H1 (cell line): Measurements from ENCODE around the gene P2RX6. TPM values are rescaled to one million over a fixed set of nuclear protein-coding genes. Genes with fewer than 3 reads are reported as not detected.

Experiments
- CTCF ChIA-PET: fragments of 300-600 bp; sonication (Branson Sonifier 250); formaldehyde crosslinking; loops from one replicate; lab custom pipeline; 2021; ENCODE audit not compliant: partially characterized antibody; lab: Charles Lee
- POLR2A ChIA-PET: fragments of 300-600 bp; sonication (Branson Sonifier 250); formaldehyde crosslinking; loops from one replicate; lab custom pipeline; 2021; ENCODE audit warnings: inconsistent platforms; ENCODE audit not compliant: partially characterized antibody; lab: Charles Lee
- DNase-seq, 2 experiments: peaks; one replicate each; pipeline versions ENCODE4 v3.0.0 to v3.0.0-alpha.2; 2010 to 2022; ENCODE audit warnings: low spot score in 2 of 2, low read depth in 1 of 2, mixed read lengths in 1 of 2
- FAIRE-seq: peaks from 2 replicates; lab custom pipeline; 2011; peaks lifted over from hg19 to GRCh38; lab: Jason Lieb, UNC
- H2AFZ ChIP-seq: 2 replicates; pipeline ENCODE4 v1.8.1; 2012; ENCODE audit warnings: low read length, inconsistent platforms
- H2AK5ac ChIP-seq: 2 replicates; pipeline ENCODE4 v1.6.1; 2013; ENCODE audit warnings: low read depth, low read length
- H2BK120ac ChIP-seq: replicated peaks from 2 replicates; pipeline ENCODE3; 2013; ENCODE audit warnings: low read depth, low read length, inconsistent platforms
- H2BK12ac ChIP-seq: 2 replicates; pipeline ENCODE4 v1.6.1; 2013; ENCODE audit warnings: low read depth, low read length
- H2BK15ac ChIP-seq: 2 replicates; pipeline ENCODE4 v1.6.1; 2013; ENCODE audit warnings: low read length
- H2BK20ac ChIP-seq: 2 replicates; pipeline ENCODE4 v1.6.1; 2013; ENCODE audit warnings: low read length
- H2BK5ac ChIP-seq: 2 replicates; pipeline ENCODE4 v1.6.1; 2013; ENCODE audit warnings: low read depth, low read length
- H3K14ac ChIP-seq: 2 replicates; pipeline ENCODE4 v1.6.1; 2013; ENCODE audit warnings: inconsistent platforms; ENCODE audit not compliant: insufficient read length
- H3K18ac ChIP-seq: 2 replicates; pipeline ENCODE4 v1.6.1; 2013; ENCODE audit warnings: low read length; ENCODE audit errors: extremely low read depth
- H3K23ac ChIP-seq: 2 replicates; pipeline ENCODE4 v1.6.1; 2013; ENCODE audit warnings: inconsistent platforms; ENCODE audit not compliant: insufficient read length
- H3K23me2 ChIP-seq: 2 replicates; pipeline ENCODE4 v1.6.1; 2013; ENCODE audit warnings: low read depth, low read length
- H3K27ac ChIP-seq: 2 replicates; pipeline ENCODE4 v1.6.1; 2011; ENCODE audit warnings: low read depth, low read length, inconsistent platforms
- H3K27me3 ChIP-seq, 4 experiments: replicated peaks in 1 of 4; 1 replicate in 1 of 4; 2 replicates in 3 of 4; pipeline versions ENCODE4 v1.6.1 to v1.8.1; 2011 to 2013; ENCODE audit warnings: low read length in 3 of 4, mild to moderate bottlenecking in 3 of 4, inconsistent platforms in 2 of 4, mixed read lengths in 2 of 4, moderate library complexity in 1 of 4; ENCODE audit not compliant: control insufficient read depth in 3 of 4, insufficient read depth in 3 of 4; ENCODE audit errors: extremely low read depth in 1 of 4
- H3K36me3 ChIP-seq, 4 experiments: 2 replicates each; pipeline versions ENCODE4 v1.6.1 to v1.8.1; 2011 to 2013; ENCODE audit warnings: mild to moderate bottlenecking in 4 of 4, low read length in 3 of 4, moderate library complexity in 2 of 4, control low read depth in 1 of 4, inconsistent platforms in 1 of 4; ENCODE audit not compliant: insufficient read depth in 4 of 4, control insufficient read depth in 2 of 4
- H3K4ac ChIP-seq: replicated peaks from 2 replicates; pipeline ENCODE3; 2013; ENCODE audit warnings: low read length, low read depth, mixed read lengths, inconsistent platforms; ENCODE audit not compliant: insufficient read length
- H3K4me1 ChIP-seq, 4 experiments: replicated peaks in 1 of 4; 1 replicate in 1 of 4; 2 replicates in 3 of 4; pipeline versions ENCODE4 v1.6.1 to v1.8.1; 2011 to 2013; ENCODE audit warnings: low read length in 3 of 4, inconsistent platforms in 2 of 4, mixed read lengths in 1 of 4; ENCODE audit not compliant: insufficient read depth in 4 of 4, control insufficient read depth in 3 of 4
- H3K4me2 ChIP-seq, 2 experiments: 2 replicates each; pipeline versions ENCODE4 v1.6.1 to v1.8.1; 2011 to 2013; ENCODE audit warnings: low read depth in 2 of 2, low read length in 2 of 2, control low read depth in 1 of 2, inconsistent platforms in 1 of 2, mild to moderate bottlenecking in 1 of 2; ENCODE audit not compliant: insufficient read depth in 1 of 2
- H3K4me3 ChIP-seq, 4 experiments: fragments of 200-600, 300-600 bp in 1 of 4; sonication (generic), shearing (Covaris generic), sonication (Bioruptor Twin) in 1 of 4; 2 replicates each; pipeline versions ENCODE4 v1.5.1 to v1.8.1; 2011 to 2016; ENCODE audit warnings: low read length in 4 of 4, low read depth in 3 of 4, control low read depth in 2 of 4, inconsistent platforms in 2 of 4, mild to moderate bottlenecking in 2 of 4, mixed read lengths in 1 of 4, moderate library complexity in 1 of 4; ENCODE audit not compliant: insufficient read depth in 2 of 4; ENCODE audit errors: extremely low read depth in 1 of 4
- H3K56ac ChIP-seq: replicated peaks from 2 replicates; pipeline ENCODE3; 2013; ENCODE audit warnings: low read depth, mild to moderate bottlenecking, mixed read lengths, low read length, inconsistent platforms; ENCODE audit not compliant: insufficient read length
- H3K79me1 ChIP-seq: 2 replicates; pipeline ENCODE4 v1.6.1; 2013; ENCODE audit warnings: low read depth, low read length, control low read depth
- H3K79me2 ChIP-seq, 2 experiments: 2 replicates each; pipeline versions ENCODE4 v1.6.1 to v1.8.1; 2012 to 2013; ENCODE audit warnings: low read length in 2 of 2, mild to moderate bottlenecking in 2 of 2, inconsistent platforms in 1 of 2; ENCODE audit not compliant: insufficient read depth in 2 of 2, control insufficient read depth in 1 of 2
- H3K9ac ChIP-seq, 4 experiments: replicated peaks in 1 of 4; 1 replicate in 1 of 4; 2 replicates in 3 of 4; pipeline versions ENCODE4 v1.6.1 to v1.8.1; 2011 to 2013; ENCODE audit warnings: low read depth in 3 of 4, low read length in 3 of 4, control low read depth in 2 of 4, mild to moderate bottlenecking in 2 of 4, moderate library complexity in 2 of 4, inconsistent platforms in 1 of 4; ENCODE audit errors: extremely low read depth in 1 of 4
- H3K9me3 ChIP-seq, 2 experiments: 2 replicates each; pipeline versions ENCODE4 v1.6.1 to v1.8.1; 2012 to 2013; ENCODE audit warnings: mild to moderate bottlenecking in 2 of 2, moderate library complexity in 2 of 2, control low read depth in 1 of 2, inconsistent platforms in 1 of 2, low read depth in 1 of 2, low read length in 1 of 2, mixed read lengths in 1 of 2; ENCODE audit not compliant: insufficient read depth in 2 of 2
- H4K20me1 ChIP-seq, 2 experiments: replicated peaks in 1 of 2; 2 replicates each; pipeline versions ENCODE3 to v1.8.1; 2011 to 2013; ENCODE audit warnings: inconsistent platforms in 2 of 2, low read length in 2 of 2, mild to moderate bottlenecking in 1 of 2; ENCODE audit not compliant: insufficient read depth in 2 of 2, control insufficient read depth in 1 of 2
- H4K5ac ChIP-seq: 2 replicates; pipeline ENCODE4 v1.6.1; 2013; ENCODE audit warnings: low read length, low read depth, mixed read lengths, inconsistent platforms; ENCODE audit not compliant: insufficient read length
- H4K8ac ChIP-seq: 2 replicates; pipeline ENCODE4 v1.8.0; 2013; ENCODE audit warnings: mild to moderate bottlenecking, moderate library complexity, low read length, inconsistent platforms; ENCODE audit not compliant: insufficient read depth; ENCODE audit errors: extremely low read depth
- H4K91ac ChIP-seq: replicated peaks from 2 replicates; pipeline ENCODE3; 2013; ENCODE audit warnings: low read length, mixed read lengths, inconsistent platforms; ENCODE audit not compliant: insufficient read length
- KDM4A ChIP-seq: IDR thresholded peaks from one replicate; pipeline ENCODE4 v1.7.1; 2012; ENCODE audit warnings: low read depth, mild to moderate bottlenecking, moderate library complexity, low read length, inconsistent platforms; ENCODE audit not compliant: severe bottlenecking
- SIRT6 ChIP-seq: IDR thresholded peaks from one replicate; pipeline ENCODE4 v1.7.1; 2012; ENCODE audit warnings: low read length, inconsistent platforms
- WGBS, 2 experiments: shearing (Covaris generic) in 1 of 2; methylation state at CpG; one replicate each; pipeline versions ENCODE4 v1.1.6 to v1.1.7; 2013 to 2015; ENCODE audit warnings: low lambda C conversion rate in 2 of 2, mixed read lengths in 2 of 2, inconsistent platforms in 1 of 2, low coverage in 1 of 2, missing lambda C conversion rate in 1 of 2; ENCODE audit not compliant: insufficient replicate concordance in 2 of 2, insufficient coverage in 1 of 2, insufficient read length in 1 of 2; ENCODE audit errors: extremely low coverage in 1 of 2, missing lambda C conversion rate in 1 of 2; 5-methylcytosine and 5-hydroxymethylcytosine counted together
- polyA plus RNA-seq, 7 experiments: library from polyadenylated mRNA; depleted of rRNA in 3 of 7; stranded (reverse) in 5 of 7; unstranded in 2 of 7; fragments of >200 nt in 5 of 7; fragments of 200-250 nt in 2 of 7; gene quantifications; 1 replicate in 5 of 7; 2 replicates in 1 of 7; 4 replicates in 1 of 7; pipeline versions ENCODE4 v1.2.1 to v1.2.3, GENCODE V29; 2011 to 2013; ENCODE audit warnings: missing spikeins in 2 of 7, mixed read lengths in 2 of 7
- total RNA-seq: library from RNA; stranded (reverse); fragmentation: NEBNext Ultra II Directional; extraction: Animal tissue kit (Norgen Biotek cat#: 25700); gene quantifications from 2 replicates; pipeline ENCODE4 v1.2.1, GENCODE V29; 2021

The P2RX6 gene
- total and polyA plus RNA-seq, 2 of the 8 experiments (the other 6 are each of a cell fraction or from before 2014, with no cell fraction given), result 0.09 TPM; not detected in 1

- Histone ChIP-seq H2BK20ac (no peak overlapping the region), H3K23me2 (peaks cover 9% of the 10 kb centered on the region; the same call in 1 of the 2 replicates), H2AFZ (no peak overlapping the region), H4K91ac (no peak overlapping the region), H3K56ac (no peak overlapping the region), H3K79me1 (no peaks in the 10 kb centered on the region), H3K4me3 (no peak overlapping the region), H3K9me3 (no peaks in the 10 kb centered on the region), H3K14ac (no peak overlapping the region), H2BK120ac (no peak overlapping the region), H3K23ac (no peak overlapping the region), H3K4me1 (peaks cover 0 to 7% (median 5%) of the 10 kb centered on the region in 4 experiments; a peak in 5 of 7 replicates), H4K8ac (no peak overlapping the region), H3K79me2 (no peaks in the 10 kb centered on the region; a peak in 1 of 4 replicates), H2BK5ac (no peak overlapping the region), H2AK5ac (no peak overlapping the region), H3K27me3 (no peaks in the 10 kb centered on the region), H3K36me3 (peaks cover 2 to 12% (median 7%) of the 10 kb centered on the region in 4 experiments; a peak in 5 of 8 replicates), H4K5ac (no peak overlapping the region), H4K20me1 (peaks cover 6 to 10% of the 10 kb centered on the region in 2 experiments), H3K18ac (no peak overlapping the region), H3K4me2 (no peak overlapping the region), H3K27ac (no peak overlapping the region), H2BK15ac (no peak overlapping the region), H2BK12ac (no peak overlapping the region), H3K4ac (no peak overlapping the region), H3K9ac (no peak overlapping the region)
- 90% methylated on average over 27 of the region's 27 CpGs; no CpG with 5 or more reads in 1 of the 2 experiments for WGBS, 2 experiments
- TF ChIP-seq SIRT6 (no peak), KDM4A (no peak)
- no peak for DNase-seq
- ChIA-PET POLR2A (interaction anchor here (0.9 to 5.5 kb wide), 4 partner anchors 9 to 71 kb away, joined by 3 to 45 read pairs (median 3); partner anchors contain the start of gene LZTR1), CTCF (no interaction called here)
- FAIRE-seq, result no peak
These were observed 18.1 kb upstream of the P2RX6 start for GRCh38 chr22:20996598-20997535.
